ENCODE measurements around the gene KCNMA1. TPM values are rescaled to one million over a fixed set of nuclear protein-coding genes. Genes with fewer than 3 reads are reported as not detected.

KCNMA1 gene
- total RNA-seq, 1 donor from 2014 or later = 2.2 TPM

- intact Hi-C loops (cut with DNase I) = no loop called here
Observed at GRCh38 chr10:77387247-77387646, 250.4 kb downstream of the KCNMA1 start.

GRCh38 chr10:77386838-77387237 lies 250.8 kb downstream of the KCNMA1 start:
- intact Hi-C loops (cut with DNase I) = no loop called here
- DNase-seq (ENCODE audit: missing footprints) (no peak), ATAC-seq (no peak)

More at GRCh38 chr10:77387247-77387646, 250.4 kb downstream of the KCNMA1 start:
- ATAC-seq (no peak), DNase-seq (ENCODE audit: missing footprints) (no peak)

- no peak for DNase-seq (ENCODE audit: missing footprints)
- intact Hi-C loops (cut with DNase I) = no loop called here
- no peak for ATAC-seq
Observed at GRCh38 chr10:77386365-77386764, 251.2 kb downstream of the KCNMA1 start.

- ATAC-seq = no peak
- DNase-seq (ENCODE audit: missing footprints) = no peak
- intact Hi-C loops (cut with DNase I) = no loop called here
Observed at GRCh38 chr10:77385315-77385714, 252.3 kb downstream of the KCNMA1 start.

GRCh38 chr10:77383861-77384553 lies 253.6 kb downstream of the KCNMA1 start:
- ATAC-seq (no peak), DNase-seq (ENCODE audit: missing footprints) (no peak)
- intact Hi-C loops (cut with DNase I) = no loop called here

- DNase-seq (ENCODE audit: missing footprints) (no peak), ATAC-seq (no peak)
- intact Hi-C loops (cut with DNase I) = no loop called here
Observed at GRCh38 chr10:77381750-77382149, 255.9 kb downstream of the KCNMA1 start.

- ATAC-seq = no peak
- no peak for DNase-seq (ENCODE audit: missing footprints)
- intact Hi-C loops (cut with DNase I) = no loop called here
Observed at GRCh38 chr10:77380723-77381122, 256.9 kb downstream of the KCNMA1 start.

GRCh38 chr10:77380191-77380590 lies 257.4 kb downstream of the KCNMA1 start:
- intact Hi-C loops (cut with DNase I) = no loop called here
- DNase-seq (ENCODE audit: missing footprints) (no peak), ATAC-seq (no peak)

GRCh38 chr10:77378366-77379349 lies 258.9 kb downstream of the KCNMA1 start:
- no peak for ATAC-seq
- intact Hi-C loops (cut with DNase I) = no loop called here

GRCh38 chr10:77377678-77378352 lies 259.8 kb downstream of the KCNMA1 start:
- DNase-seq (ENCODE audit: missing footprints) = no peak
- ATAC-seq = no peak
- intact Hi-C loops (cut with DNase I) = no loop called here

More at GRCh38 chr10:77378366-77379349, 258.9 kb downstream of the KCNMA1 start:
- DNase-seq (ENCODE audit: missing footprints) = no peak

GRCh38 chr10:77377034-77377433 lies 260.6 kb downstream of the KCNMA1 start:
- intact Hi-C loops (cut with DNase I) = no loop called here
- no peak for ATAC-seq

GRCh38 chr10:77374189-77374656 lies 263.4 kb downstream of the KCNMA1 start:
- DNase-seq (ENCODE audit: missing footprints) (no peak), ATAC-seq (no peak)
- intact Hi-C loops (cut with DNase I) = no loop called here

More at GRCh38 chr10:77377034-77377433, 260.6 kb downstream of the KCNMA1 start:
- DNase-seq (ENCODE audit: missing footprints) = no peak

GRCh38 chr10:77371848-77372799 lies 265.5 kb downstream of the KCNMA1 start:
- intact Hi-C loops (cut with DNase I) = no loop called here
- no peak for ATAC-seq

GRCh38 chr10:77371421-77371820 lies 266.2 kb downstream of the KCNMA1 start:
- DNase-seq (ENCODE audit: missing footprints) (no peak), ATAC-seq (no peak)
- intact Hi-C loops (cut with DNase I) = no loop called here

More at GRCh38 chr10:77371848-77372799, 265.5 kb downstream of the KCNMA1 start:
- DNase-seq (ENCODE audit: missing footprints) = no peak

GRCh38 chr10:77368006-77368405 lies 269.6 kb downstream of the KCNMA1 start:
- ATAC-seq = no peak

GRCh38 chr10:77363210-77363609 lies 274.4 kb downstream of the KCNMA1 start:
- intact Hi-C loops (cut with DNase I) = no loop called here
- ATAC-seq (no peak), DNase-seq (ENCODE audit: missing footprints) (no peak)

More at GRCh38 chr10:77368006-77368405, 269.6 kb downstream of the KCNMA1 start:
- intact Hi-C loops (cut with DNase I) = no loop called here
- no peak for DNase-seq (ENCODE audit: missing footprints)

- no peak for ATAC-seq
- intact Hi-C loops (cut with DNase I) = no loop called here
- DNase-seq (ENCODE audit: missing footprints) = no peak
Observed at GRCh38 chr10:77361831-77362230, 275.8 kb downstream of the KCNMA1 start.

- intact Hi-C loops (cut with DNase I) = no loop called here
- no peak for DNase-seq (ENCODE audit: missing footprints)
- ATAC-seq = no peak
Observed at GRCh38 chr10:77361426-77361825, 276.2 kb downstream of the KCNMA1 start.

Data from Right ventricle myocardium inferior (tissue), 1 donor.